ENCODE results near the gene RRAS2.

- no peak for TF ChIP-seq NFIC (IDR thresholded peaks at IDR 0.05; ENCODE audit: low read depth, low read length)
- TF ChIP-seq SIN3A (IDR thresholded peaks at IDR 0.05; ENCODE audit: low read depth, low read length): no peak
- no peak for TF ChIP-seq MTA3 (IDR thresholded peaks at IDR 0.05; ENCODE audit: borderline replicate concordance, low read length)
- no peak for TF ChIP-seq NRF1 (conservative IDR thresholded peaks at IDR 0.05; ENCODE audit: low read depth, low read length)
- no peak for TF ChIP-seq PAX5 (IDR thresholded peaks at IDR 0.05; ENCODE audit: borderline replicate concordance, low read depth, low read length)
- no peak for TF ChIP-seq FOXK2 (IDR thresholded peaks at IDR 0.05)
- no peak for TF ChIP-seq CTCF (IDR thresholded peaks at IDR 0.05 in 2 of 3, conservative IDR thresholded peaks at IDR 0.05 in 1 of 3; ENCODE audit: control insufficient read depth in 2 of 3, extremely low read depth in 1 of 3, insufficient read depth in 1 of 3, low read depth in 3 of 3, low read length in 3 of 3)
These were observed 17.0 kb downstream of the RRAS2 start for GRCh38 chr11:14341968-14342367.
